Activated gamma-delta T cell (primary cell): ENCODE measurements around the gene DGKE.

Experiments
- DNase-seq: peaks from one replicate; lab custom pipeline; 2025; lab: John Stamatoyannopoulos, UW

The DGKE gene

DNA sequence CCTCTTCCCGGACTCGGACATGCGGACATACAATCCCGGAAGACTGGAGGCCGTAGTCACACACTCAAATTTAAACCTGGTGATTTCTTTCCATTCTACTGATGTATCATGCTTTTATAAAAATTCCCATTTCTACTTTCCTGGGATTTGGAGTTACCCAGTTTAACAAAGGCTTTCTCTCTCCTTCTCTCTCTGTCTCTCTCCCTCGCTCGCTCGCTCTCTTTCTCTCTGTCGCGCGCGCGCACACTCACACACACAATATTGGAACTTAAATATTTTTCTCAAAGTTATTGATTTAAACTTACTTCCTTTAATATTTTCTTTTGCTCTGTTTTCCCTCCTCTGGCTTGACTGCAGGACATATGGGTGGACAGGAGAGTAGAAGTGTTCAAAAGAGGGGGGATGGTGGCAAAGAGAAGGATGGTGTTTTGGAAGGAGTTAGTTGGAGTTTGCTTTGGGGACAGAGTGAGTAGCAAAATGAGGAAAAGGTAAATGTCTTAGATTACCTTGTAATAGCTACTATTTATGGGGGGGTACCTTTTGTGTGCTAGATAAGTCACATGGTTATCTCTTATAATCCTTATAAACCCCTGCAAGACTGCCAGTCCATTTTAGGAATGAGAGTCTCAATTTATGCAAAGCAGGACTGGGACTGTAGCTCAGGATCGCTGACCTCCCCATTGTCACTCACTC is 80.8 kb downstream of the DGKE start:
- no peak for DNase-seq

DNA sequence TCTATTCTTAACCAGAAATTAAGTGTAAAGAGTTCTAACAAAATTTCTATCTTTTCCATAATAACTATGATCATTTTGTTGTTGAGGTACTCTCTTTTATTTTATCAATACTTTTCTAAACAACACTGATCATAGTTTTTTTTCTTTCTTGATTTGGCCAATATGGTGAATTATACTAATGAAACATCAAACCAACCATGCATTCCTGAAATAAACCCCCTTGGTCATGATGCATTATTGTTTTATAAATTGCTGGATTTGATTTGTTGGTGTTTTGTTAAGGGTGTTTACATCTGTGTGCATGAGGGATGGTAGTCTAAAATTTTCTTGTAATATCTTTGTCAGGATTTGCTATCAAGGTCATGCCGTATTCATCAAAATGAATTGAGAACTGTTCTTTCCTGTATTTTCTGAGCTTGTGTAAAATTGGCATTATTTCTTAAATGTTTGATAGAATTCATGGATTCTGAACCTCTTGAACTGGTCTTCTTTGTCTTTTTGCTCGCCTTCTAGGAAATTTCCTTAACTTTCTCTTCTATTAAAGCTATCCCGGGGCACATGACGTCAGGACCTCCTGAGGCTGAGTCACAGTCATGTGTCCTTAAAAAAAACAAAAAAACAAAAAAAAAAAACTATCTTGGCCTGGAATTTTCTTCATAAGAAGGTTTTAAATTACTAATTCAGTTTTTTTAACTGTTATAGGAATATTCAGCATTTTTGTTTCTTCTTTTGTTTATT is 83.8 kb downstream of the DGKE start:
- no peak for DNase-seq

DNA sequence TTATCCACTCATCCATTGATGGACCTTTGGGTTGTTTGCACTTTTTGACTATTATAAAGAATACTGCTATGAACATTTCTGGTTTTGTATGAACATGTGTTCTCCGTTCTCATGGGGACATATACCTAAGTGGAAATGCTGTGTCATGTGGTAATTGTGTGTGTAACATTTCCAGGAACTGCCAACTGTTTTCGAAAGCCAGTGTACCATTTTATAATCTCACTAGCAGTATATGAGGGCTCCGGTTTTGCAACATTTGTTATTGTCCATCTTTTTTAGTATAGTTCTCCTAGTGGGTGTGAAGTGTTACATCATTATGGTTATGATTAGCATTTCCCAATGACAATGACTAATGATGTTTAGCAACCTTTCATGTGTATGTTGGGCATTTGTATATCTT is 85.0 kb downstream of the DGKE start:
- DNase-seq: no peak
